ENCODE results near the gene FRAT2.

DNA sequence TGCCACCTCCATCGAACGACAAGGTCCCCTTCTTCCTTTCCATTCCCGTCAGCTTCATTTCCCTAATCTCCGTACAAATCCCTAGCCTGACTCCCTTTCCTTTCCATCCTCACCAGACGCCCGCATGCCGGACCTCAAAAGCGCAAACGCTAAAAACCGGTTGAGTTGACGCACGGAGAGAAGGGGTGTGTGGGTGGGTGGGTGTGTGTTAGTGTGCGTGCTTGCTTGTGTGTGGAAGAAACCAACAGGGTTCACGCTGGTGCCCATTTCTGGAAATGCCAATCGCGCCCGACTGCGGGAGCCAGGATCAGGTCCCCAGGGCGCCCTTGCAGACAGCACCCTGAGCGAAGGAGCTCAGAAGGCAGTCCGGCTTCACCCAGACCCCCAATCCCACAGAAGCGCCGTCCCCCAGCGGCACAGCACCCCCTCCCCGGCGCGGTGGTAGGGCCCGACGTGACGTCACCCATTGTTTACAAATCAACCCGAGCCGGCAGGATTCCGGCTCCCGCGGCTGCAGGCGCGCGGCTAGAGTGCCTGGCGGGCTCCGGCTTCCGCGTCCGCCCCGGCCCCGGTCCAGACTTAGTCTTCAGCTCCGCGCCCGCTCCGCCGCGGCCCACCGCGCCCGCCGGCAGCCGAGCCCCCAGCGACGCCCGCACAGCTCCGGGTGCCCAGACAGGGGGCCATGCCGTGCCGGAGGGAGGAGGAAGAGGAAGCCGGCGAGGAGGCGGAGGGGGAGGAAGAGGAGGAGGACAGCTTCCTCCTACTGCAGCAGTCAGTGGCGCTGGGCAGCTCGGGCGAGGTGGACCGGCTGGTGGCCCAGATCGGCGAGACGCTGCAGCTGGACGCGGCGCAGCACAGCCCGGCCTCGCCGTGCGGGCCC is 15.5 kb downstream of the FRAT2 start, which contains the start of gene FRAT1:
- TF ChIP-seq ZNF574 (CRISPR knock-in tag; IDR thresholded peaks at IDR 0.05): peak; percentile 79
- peak; percentile 35; the same call in 1 of the 2 replicates for TF ChIP-seq MYC (CRISPR knock-in tag; IDR thresholded peaks at IDR 0.05; ENCODE audit: borderline replicate concordance)
- peak; percentile 83 for TF ChIP-seq ATF1 (CRISPR knock-in tag; IDR thresholded peaks at IDR 0.05)
- TF ChIP-seq PBX3 (CRISPR knock-in tag; IDR thresholded peaks at IDR 0.05; ENCODE audit: borderline replicate concordance): no peak
